ENCODE data around the gene SLC22A23. TPM values are rescaled to one million over a fixed set of nuclear protein-coding genes. Genes with fewer than 3 reads are reported as not detected.

The SLC22A23 gene
- total and polyA plus RNA-seq, 4 donors, result 4.9 to 45.4 (median 19.7) TPM

- no peak for TF ChIP-seq ZBTB33 (IDR thresholded peaks at IDR 0.05)
- Histone ChIP-seq H3K27me3 (ENCODE audit: control insufficient read depth in 4 of 4, insufficient read depth in 4 of 4, low read length in 3 of 4) (no peaks in the 10 kb centered on the region), H3K4me3 (ENCODE audit: low read depth in 1 of 3, low read length in 3 of 3) (no peak overlapping the region), H3K9ac (ENCODE audit: low read depth in 1 of 2, low read length in 2 of 2) (no peak overlapping the region), H3K9me3 (ENCODE audit: control insufficient read depth in 4 of 4, low read length in 3 of 4) (no peaks in the 10 kb centered on the region), H3K36me3 (ENCODE audit: control insufficient read depth in 4 of 4, insufficient read depth in 3 of 4, low read depth in 1 of 4, low read length in 3 of 4) (no peaks in the 10 kb centered on the region), H3K27ac (ENCODE audit: low read depth in 1 of 2, low read length in 2 of 2) (no peak overlapping the region), H3K4me1 (ENCODE audit: control insufficient read depth in 4 of 4, insufficient read depth in 4 of 4, low read length in 3 of 4) (no peaks in the 10 kb centered on the region)
- WGBS, result 83% methylated on average over 12 of the region's 12 CpGs
- DNase-seq (ENCODE audit: low spot score), result no peak
These were observed 33.2 kb upstream of the SLC22A23 start for GRCh38 chr6:3489961-3490624.

DNA sequence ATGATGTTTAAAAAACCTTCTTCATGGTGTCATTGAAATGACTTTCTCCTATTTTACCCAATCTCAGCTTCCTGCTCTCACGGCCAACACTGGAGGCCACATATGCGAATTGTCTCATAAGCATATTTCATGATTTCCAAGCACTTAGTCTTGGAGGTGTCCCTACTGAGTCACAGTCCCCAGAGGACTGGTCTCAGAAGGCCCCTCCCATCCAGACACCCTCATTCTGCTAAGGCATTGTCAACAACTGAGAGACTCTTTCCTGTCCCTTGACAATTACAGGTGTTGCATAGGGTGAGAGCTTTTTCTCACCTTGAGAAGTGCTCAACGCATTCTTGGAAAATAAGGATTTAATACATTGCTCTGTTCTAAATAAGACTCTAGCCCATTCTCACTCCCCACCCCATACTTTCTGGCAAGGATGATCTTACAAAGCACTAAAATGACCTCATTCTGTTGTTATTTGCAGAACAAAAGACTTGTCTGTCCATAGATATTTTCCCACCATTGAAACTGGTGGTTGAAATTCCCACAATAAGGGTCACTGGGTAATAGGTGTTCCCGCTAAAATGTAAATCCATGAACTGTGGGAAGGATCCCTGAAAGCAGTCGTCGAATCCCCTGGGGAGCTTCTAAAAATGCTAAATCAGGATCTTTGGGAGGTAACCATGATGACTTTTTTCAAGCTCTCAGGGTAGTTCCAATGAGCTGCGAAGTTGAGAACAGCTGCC lies 32.3 kb upstream of the SLC22A23 start:
- Histone ChIP-seq H3K36me3 (ENCODE audit: control insufficient read depth in 4 of 4, insufficient read depth in 3 of 4, low read depth in 1 of 4, low read length in 3 of 4) (no peaks in the 10 kb centered on the region), H3K4me3 (ENCODE audit: low read depth in 1 of 3, low read length in 3 of 3) (no peak overlapping the region), H3K9ac (ENCODE audit: low read depth in 1 of 2, low read length in 2 of 2) (no peak overlapping the region), H3K4me1 (ENCODE audit: control insufficient read depth in 4 of 4, insufficient read depth in 4 of 4, low read length in 3 of 4) (no peaks in the 10 kb centered on the region), H3K27ac (ENCODE audit: low read depth in 1 of 2, low read length in 2 of 2) (no peak overlapping the region), H3K9me3 (ENCODE audit: control insufficient read depth in 4 of 4, low read length in 3 of 4) (no peaks in the 10 kb centered on the region), H3K27me3 (ENCODE audit: control insufficient read depth in 4 of 4, insufficient read depth in 4 of 4, low read length in 3 of 4) (no peaks in the 10 kb centered on the region)
- TF ChIP-seq REST (IDR thresholded peaks at IDR 0.05) (no peak), SP1 (IDR thresholded peaks at IDR 0.05) (no peak), FOXA1 (IDR thresholded peaks at IDR 0.05) (no peak), TAF1 (conservative IDR thresholded peaks at IDR 0.05) (no peak)
- TF ChIP-seq, protein P1, sequence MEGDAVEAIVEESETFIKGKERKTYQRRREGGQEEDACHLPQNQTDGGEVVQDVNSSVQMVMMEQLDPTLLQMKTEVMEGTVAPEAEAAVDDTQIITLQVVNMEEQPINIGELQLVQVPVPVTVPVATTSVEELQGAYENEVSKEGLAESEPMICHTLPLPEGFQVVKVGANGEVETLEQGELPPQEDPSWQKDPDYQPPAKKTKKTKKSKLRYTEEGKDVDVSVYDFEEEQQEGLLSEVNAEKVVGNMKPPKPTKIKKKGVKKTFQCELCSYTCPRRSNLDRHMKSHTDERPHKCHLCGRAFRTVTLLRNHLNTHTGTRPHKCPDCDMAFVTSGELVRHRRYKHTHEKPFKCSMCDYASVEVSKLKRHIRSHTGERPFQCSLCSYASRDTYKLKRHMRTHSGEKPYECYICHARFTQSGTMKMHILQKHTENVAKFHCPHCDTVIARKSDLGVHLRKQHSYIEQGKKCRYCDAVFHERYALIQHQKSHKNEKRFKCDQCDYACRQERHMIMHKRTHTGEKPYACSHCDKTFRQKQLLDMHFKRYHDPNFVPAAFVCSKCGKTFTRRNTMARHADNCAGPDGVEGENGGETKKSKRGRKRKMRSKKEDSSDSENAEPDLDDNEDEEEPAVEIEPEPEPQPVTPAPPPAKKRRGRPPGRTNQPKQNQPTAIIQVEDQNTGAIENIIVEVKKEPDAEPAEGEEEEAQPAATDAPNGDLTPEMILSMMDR (IDR thresholded peaks at IDR 0.05; ENCODE audit: low read depth, low read length, missing input control), result no peak
- DNase-seq (ENCODE audit: low spot score), result no peak
- 70% methylated on average over 7 of the region's 7 CpGs for WGBS

DNA sequence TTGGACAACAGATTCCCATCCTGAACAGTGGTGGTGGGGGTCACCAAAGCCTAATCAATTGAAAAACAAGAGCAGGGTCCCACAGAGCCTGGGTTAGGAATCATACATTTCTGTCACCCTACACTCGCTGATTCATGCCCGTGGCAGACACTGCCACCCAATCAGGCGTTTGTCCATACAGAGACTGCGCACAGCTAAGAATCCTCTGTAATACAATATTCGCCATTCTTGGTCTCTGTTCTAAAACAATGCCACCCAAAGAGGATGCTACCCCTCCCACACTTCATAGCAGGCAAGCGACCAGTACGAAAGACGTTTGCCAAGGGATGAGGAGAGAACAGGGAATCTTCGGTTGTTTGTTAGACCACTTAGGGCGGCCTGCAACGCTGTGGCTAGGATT lies 28.1 kb upstream of the SLC22A23 start:
- Histone ChIP-seq H3K9ac (ENCODE audit: low read depth in 1 of 2, low read length in 2 of 2) (no peak overlapping the region), H3K4me1 (ENCODE audit: control insufficient read depth in 4 of 4, insufficient read depth in 4 of 4, low read length in 3 of 4) (no peaks in the 10 kb centered on the region), H3K9me3 (ENCODE audit: control insufficient read depth in 4 of 4, low read length in 3 of 4) (peaks cover 0 to 3% (median 0%) of the 10 kb centered on the region in 4 donors), H3K27ac (ENCODE audit: low read depth in 1 of 2, low read length in 2 of 2) (no peak overlapping the region), H3K4me3 (ENCODE audit: low read depth in 1 of 3, low read length in 3 of 3) (no peak overlapping the region), H3K36me3 (ENCODE audit: control insufficient read depth in 4 of 4, insufficient read depth in 3 of 4, low read depth in 1 of 4, low read length in 3 of 4) (no peaks in the 10 kb centered on the region), H3K27me3 (ENCODE audit: control insufficient read depth in 4 of 4, insufficient read depth in 4 of 4, low read length in 3 of 4) (no peaks in the 10 kb centered on the region)
- 94% methylated on average over 11 of the region's 11 CpGs for WGBS
- DNase-seq (ENCODE audit: low spot score), result no peak
- TF ChIP-seq, protein P1 (IDR thresholded peaks at IDR 0.05; ENCODE audit: low read depth, low read length, missing input control), result no peak
- TF ChIP-seq HNF4G (IDR thresholded peaks at IDR 0.05), result no peak
- TF ChIP-seq JUND (IDR thresholded peaks at IDR 0.05), result no peak
- TF ChIP-seq MAX (IDR thresholded peaks at IDR 0.05), result no peak
- no peak for TF ChIP-seq GABPA (IDR thresholded peaks at IDR 0.05 in 1 of 2, conservative IDR thresholded peaks at IDR 0.05 in 1 of 2)
- TF ChIP-seq ATF3 (IDR thresholded peaks at IDR 0.05), result no peak
- no peak for TF ChIP-seq SP1 (IDR thresholded peaks at IDR 0.05)
- TF ChIP-seq TAF1 (conservative IDR thresholded peaks at IDR 0.05), result no peak
